ENCODE measurements around the gene MVB12B. TPM values are rescaled to one million over a fixed set of nuclear protein-coding genes. Genes with fewer than 3 reads are reported as not detected.

MVB12B gene
- total RNA-seq, 2 donors from 2014 or later: 18.6 to 19.7 TPM

DNA sequence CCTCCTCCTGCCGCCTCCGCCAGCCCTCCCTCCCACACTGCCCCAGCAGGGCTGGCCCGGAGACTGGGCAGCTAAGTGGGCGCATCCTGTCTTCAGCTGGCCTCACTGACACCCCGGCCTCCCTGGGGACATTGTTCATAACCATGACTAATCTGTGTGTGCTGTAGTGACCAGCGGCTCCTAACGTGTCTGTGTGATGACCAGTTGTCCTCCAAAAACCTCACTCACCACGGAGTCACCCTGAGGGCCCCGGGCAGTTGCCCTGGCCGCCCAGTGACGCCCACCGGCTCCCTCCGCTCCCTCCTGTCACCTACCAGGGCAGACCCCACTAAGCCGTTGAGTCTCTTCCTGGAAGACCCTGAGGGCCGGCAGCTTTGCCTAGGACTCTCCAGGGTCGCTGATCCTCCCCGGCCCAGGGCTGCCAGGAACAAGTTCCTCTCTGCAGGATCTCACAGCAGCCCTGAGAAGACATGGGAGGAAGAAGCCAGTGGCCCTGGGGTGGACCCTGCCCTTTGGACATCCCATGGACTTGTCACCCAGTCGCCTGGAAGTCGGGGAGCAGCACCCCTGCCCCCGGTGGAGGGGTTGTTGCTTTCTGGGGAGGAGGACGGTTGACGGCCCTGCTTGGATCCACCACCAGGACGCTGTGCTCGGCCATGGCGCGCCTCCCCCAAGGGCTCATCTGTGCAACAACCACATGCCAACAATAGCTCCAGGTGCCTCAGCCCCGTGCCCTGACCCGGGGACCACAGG, 176.9 kb downstream of the MVB12B start:
- Histone ChIP-seq H3K9ac (ENCODE audit: extremely low read depth, low read length, poor library complexity, severe bottlenecking) (no peak overlapping the region), H3K27ac (ENCODE audit: low read depth, low read length) (no peak overlapping the region), H3K36me3 (ENCODE audit: control insufficient read depth, insufficient read depth, low read length) (no peaks in the 10 kb centered on the region), H3K4me1 (ENCODE audit: control insufficient read depth, insufficient read depth, low read length) (peaks cover 6% of the 10 kb centered on the region), H3K27me3 (ENCODE audit: control insufficient read depth, insufficient read depth, low read length, poor library complexity, severe bottlenecking) (peaks cover 12% of the 10 kb centered on the region), H3K4me3 (ENCODE audit: low read length) (no peak overlapping the region), H3K9me3 (ENCODE audit: control insufficient read depth, low read length) (no peaks in the 10 kb centered on the region)
- Mint-ChIP-seq H3K36me3 (ENCODE audit: low read depth) (no peaks in the 10 kb centered on the region), H3K4me1 (peaks cover 8% of the 10 kb centered on the region), H3K27me3 (ENCODE audit: insufficient read depth) (peaks cover 20% of the 10 kb centered on the region), H3K4me3 (no peak overlapping the region), H3K27ac (no peak overlapping the region), H3K9me3 (no peaks in the 10 kb centered on the region)
- WGBS, 2 experiments (ENCODE audit: insufficient coverage in 1 of 2, insufficient read length in 1 of 2): 89 to 98% methylated on average over 10 to 28 of the region's 28 CpGs
- TF ChIP-seq, protein P1, sequence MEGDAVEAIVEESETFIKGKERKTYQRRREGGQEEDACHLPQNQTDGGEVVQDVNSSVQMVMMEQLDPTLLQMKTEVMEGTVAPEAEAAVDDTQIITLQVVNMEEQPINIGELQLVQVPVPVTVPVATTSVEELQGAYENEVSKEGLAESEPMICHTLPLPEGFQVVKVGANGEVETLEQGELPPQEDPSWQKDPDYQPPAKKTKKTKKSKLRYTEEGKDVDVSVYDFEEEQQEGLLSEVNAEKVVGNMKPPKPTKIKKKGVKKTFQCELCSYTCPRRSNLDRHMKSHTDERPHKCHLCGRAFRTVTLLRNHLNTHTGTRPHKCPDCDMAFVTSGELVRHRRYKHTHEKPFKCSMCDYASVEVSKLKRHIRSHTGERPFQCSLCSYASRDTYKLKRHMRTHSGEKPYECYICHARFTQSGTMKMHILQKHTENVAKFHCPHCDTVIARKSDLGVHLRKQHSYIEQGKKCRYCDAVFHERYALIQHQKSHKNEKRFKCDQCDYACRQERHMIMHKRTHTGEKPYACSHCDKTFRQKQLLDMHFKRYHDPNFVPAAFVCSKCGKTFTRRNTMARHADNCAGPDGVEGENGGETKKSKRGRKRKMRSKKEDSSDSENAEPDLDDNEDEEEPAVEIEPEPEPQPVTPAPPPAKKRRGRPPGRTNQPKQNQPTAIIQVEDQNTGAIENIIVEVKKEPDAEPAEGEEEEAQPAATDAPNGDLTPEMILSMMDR (conservative IDR thresholded peaks at IDR 0.05): no peak
- DNase-seq: no peak

GRCh38 chr9:126504086-126504976, 177.7 kb downstream of the MVB12B start:
- no peaks in the 10 kb centered on the region for H3K9me3 Mint-ChIP-seq

DNA sequence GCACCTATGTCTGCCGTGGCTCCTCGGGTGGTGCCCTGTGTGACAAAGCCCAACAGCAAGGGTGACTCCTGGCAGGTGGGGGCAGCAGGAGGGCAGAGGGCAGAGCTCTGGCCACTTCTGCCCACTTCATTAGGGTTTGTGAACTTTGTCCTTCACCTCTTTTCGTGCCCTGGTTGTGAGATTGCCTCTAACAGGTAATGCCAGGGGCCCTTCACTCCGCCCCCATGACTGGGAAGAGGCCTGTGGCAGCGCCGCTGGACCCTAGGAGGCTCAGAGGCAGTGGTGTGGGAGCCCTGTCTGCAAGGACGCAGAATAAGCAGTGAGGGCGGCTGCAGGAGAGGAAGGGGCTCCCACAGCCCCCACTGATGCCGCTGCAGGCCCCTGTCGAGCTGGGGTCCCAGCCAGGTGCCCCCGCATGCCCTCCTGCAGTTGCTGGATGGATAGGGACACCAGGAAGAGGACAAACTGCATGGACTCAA, 178.4 kb downstream of the MVB12B start:
- Histone ChIP-seq H3K9ac (ENCODE audit: extremely low read depth, low read length, poor library complexity, severe bottlenecking) (no peak overlapping the region), H3K9me3 (ENCODE audit: control insufficient read depth, low read length) (no peaks in the 10 kb centered on the region), H3K4me3 (ENCODE audit: low read length) (no peak overlapping the region), H3K36me3 (ENCODE audit: control insufficient read depth, insufficient read depth, low read length) (no peaks in the 10 kb centered on the region), H3K27me3 (ENCODE audit: control insufficient read depth, insufficient read depth, low read length, poor library complexity, severe bottlenecking) (peaks cover 8% of the 10 kb centered on the region), H3K27ac (ENCODE audit: low read depth, low read length) (no peak overlapping the region), H3K4me1 (ENCODE audit: control insufficient read depth, insufficient read depth, low read length) (peaks cover 6% of the 10 kb centered on the region)
- Mint-ChIP-seq H3K9me3 (no peaks in the 10 kb centered on the region), H3K4me1 (peaks cover 7% of the 10 kb centered on the region), H3K36me3 (ENCODE audit: low read depth) (no peaks in the 10 kb centered on the region), H3K27me3 (ENCODE audit: insufficient read depth) (peaks cover 15% of the 10 kb centered on the region), H3K4me3 (no peak overlapping the region), H3K27ac (no peak overlapping the region)
- TF ChIP-seq, protein P1 (conservative IDR thresholded peaks at IDR 0.05): no peak
- 88 to 95% methylated on average over 10 to 11 of the region's 11 CpGs for WGBS, 2 experiments (ENCODE audit: insufficient coverage in 1 of 2, insufficient read length in 1 of 2)
- DNase-seq: no peak

More at GRCh38 chr9:126504086-126504976, 177.7 kb downstream of the MVB12B start:
- Histone ChIP-seq H3K4me1 (ENCODE audit: control insufficient read depth, insufficient read depth, low read length) (peaks cover 6% of the 10 kb centered on the region), H3K9me3 (ENCODE audit: control insufficient read depth, low read length) (no peaks in the 10 kb centered on the region), H3K27me3 (ENCODE audit: control insufficient read depth, insufficient read depth, low read length, poor library complexity, severe bottlenecking) (peaks cover 12% of the 10 kb centered on the region), H3K4me3 (ENCODE audit: low read length) (no peak overlapping the region), H3K9ac (ENCODE audit: extremely low read depth, low read length, poor library complexity, severe bottlenecking) (no peak overlapping the region), H3K36me3 (ENCODE audit: control insufficient read depth, insufficient read depth, low read length) (no peaks in the 10 kb centered on the region), H3K27ac (ENCODE audit: low read depth, low read length) (no peak overlapping the region)
- Mint-ChIP-seq H3K4me3 (no peak overlapping the region), H3K27me3 (ENCODE audit: insufficient read depth) (peaks cover 19% of the 10 kb centered on the region), H3K4me1 (peaks cover 8% of the 10 kb centered on the region), H3K27ac (no peak overlapping the region), H3K36me3 (ENCODE audit: low read depth) (no peaks in the 10 kb centered on the region)
- 96 to 97% methylated on average over 17 to 31 of the region's 31 CpGs for WGBS, 2 experiments (ENCODE audit: insufficient coverage in 1 of 2, insufficient read length in 1 of 2)
- DNase-seq: no peak
- TF ChIP-seq, protein P1 (conservative IDR thresholded peaks at IDR 0.05): no peak

All from endodermal cell (in vitro differentiated cells).